Trophoblast cell (in vitro differentiated cells and primary cell): ENCODE measurements around the gene MDGA2.

Experiments used
- DNase-seq, 2 donors: peaks; one replicate each; pipeline ENCODE4 v3.0.0-alpha.2; 2016
- H2AFZ ChIP-seq: 2 replicates; pipeline ENCODE4 v1.6.1; 2013; ENCODE audit warnings: low read length, moderate library complexity, mild to moderate bottlenecking; ENCODE audit not compliant: insufficient read depth, poor library complexity
- H2AK5ac ChIP-seq: 2 replicates; pipeline ENCODE4 v1.6.1; 2013; ENCODE audit warnings: mild to moderate bottlenecking, low read length
- H2BK120ac ChIP-seq: 2 replicates; pipeline ENCODE4 v1.6.1; 2013; ENCODE audit warnings: low read length, mild to moderate bottlenecking, moderate library complexity; ENCODE audit not compliant: insufficient read depth, poor library complexity
- H2BK12ac ChIP-seq: 2 replicates; pipeline ENCODE4 v1.6.1; 2013; ENCODE audit warnings: mild to moderate bottlenecking, low read length, moderate library complexity
- H2BK5ac ChIP-seq: 2 replicates; pipeline ENCODE4 v1.6.1; 2013; ENCODE audit warnings: low read length, low read depth, moderate library complexity, mild to moderate bottlenecking; ENCODE audit not compliant: poor library complexity
- H3K14ac ChIP-seq: 2 replicates; pipeline ENCODE4 v1.6.1; 2013; ENCODE audit warnings: mild to moderate bottlenecking, low read length
- H3K18ac ChIP-seq: 2 replicates; pipeline ENCODE4 v1.6.1; 2013; ENCODE audit warnings: mild to moderate bottlenecking, low read length
- H3K23ac ChIP-seq: 2 replicates; pipeline ENCODE4 v1.6.1; 2013; ENCODE audit warnings: low read length
- H3K27ac ChIP-seq: 2 replicates; pipeline ENCODE4 v1.5.1; 2013; ENCODE audit warnings: low read depth, mild to moderate bottlenecking, inconsistent platforms, low read length, moderate library complexity
- H3K27me3 ChIP-seq: 2 replicates; pipeline ENCODE4 v1.6.1; 2013; ENCODE audit warnings: inconsistent platforms, mild to moderate bottlenecking, low read length, moderate library complexity; ENCODE audit not compliant: insufficient read depth
- H3K36me3 ChIP-seq, 2 experiments: 1 replicate in 1 of 2; 2 replicates in 1 of 2; pipeline ENCODE4 v1.6.1; 2013; ENCODE audit warnings: low read length in 2 of 2, mild to moderate bottlenecking in 2 of 2, moderate library complexity in 1 of 2; ENCODE audit not compliant: insufficient read depth in 2 of 2, control insufficient read depth in 1 of 2
- H3K4ac ChIP-seq: 2 replicates; pipeline ENCODE4 v1.6.1; 2013; ENCODE audit warnings: low read depth, mild to moderate bottlenecking, low read length, moderate library complexity
- H3K4me1 ChIP-seq, 2 experiments: 1 replicate in 1 of 2; 2 replicates in 1 of 2; pipeline ENCODE4 v1.6.1; 2013; ENCODE audit warnings: low read length in 2 of 2, mild to moderate bottlenecking in 2 of 2, moderate library complexity in 1 of 2; ENCODE audit not compliant: insufficient read depth in 2 of 2, control insufficient read depth in 1 of 2
- H3K4me2 ChIP-seq: 2 replicates; pipeline ENCODE4 v1.6.1; 2013; ENCODE audit warnings: inconsistent platforms, mild to moderate bottlenecking, low read length, moderate library complexity
- H3K4me3 ChIP-seq: 2 replicates; pipeline ENCODE4 v1.5.1; 2013; ENCODE audit warnings: mild to moderate bottlenecking, low read depth, low read length, inconsistent platforms
- H3K79me1 ChIP-seq: one replicate; pipeline ENCODE4 v1.6.1; 2013; ENCODE audit warnings: low read length
- H3K79me2 ChIP-seq: 2 replicates; pipeline ENCODE4 v1.6.1; 2013; ENCODE audit warnings: low read length, mild to moderate bottlenecking; ENCODE audit not compliant: control insufficient read depth, insufficient read depth, poor library complexity
- H3K9ac ChIP-seq: 2 replicates; pipeline ENCODE4 v1.6.1; 2013; ENCODE audit warnings: mild to moderate bottlenecking, low read length
- H3K9me3 ChIP-seq: 2 replicates; pipeline ENCODE4 v1.6.1; 2013; ENCODE audit warnings: low read depth, mild to moderate bottlenecking, control low read depth, inconsistent platforms, low read length; ENCODE audit not compliant: insufficient read depth
- H4K12ac ChIP-seq: 2 replicates; pipeline ENCODE4 v1.6.1; 2013; ENCODE audit warnings: low read depth, mild to moderate bottlenecking, low read length, moderate library complexity
- H4K8ac ChIP-seq: 2 replicates; pipeline ENCODE4 v1.6.1; 2013; ENCODE audit warnings: low read depth, mild to moderate bottlenecking, low read length, moderate library complexity
- H4K91ac ChIP-seq: one replicate; pipeline ENCODE4 v1.6.1; 2013; ENCODE audit warnings: low read depth, mild to moderate bottlenecking, low read length, moderate library complexity
- WGBS: extraction: QIAGEN DNeasy Blood & Tissue Kit; methylation state at CpG from one replicate; pipeline ENCODE4 v1.1.7; 2013; ENCODE audit warnings: missing lambda C conversion rate; ENCODE audit not compliant: insufficient read length, insufficient coverage; ENCODE audit errors: extremely low coverage; 5-methylcytosine and 5-hydroxymethylcytosine counted together

The MDGA2 gene

DNA sequence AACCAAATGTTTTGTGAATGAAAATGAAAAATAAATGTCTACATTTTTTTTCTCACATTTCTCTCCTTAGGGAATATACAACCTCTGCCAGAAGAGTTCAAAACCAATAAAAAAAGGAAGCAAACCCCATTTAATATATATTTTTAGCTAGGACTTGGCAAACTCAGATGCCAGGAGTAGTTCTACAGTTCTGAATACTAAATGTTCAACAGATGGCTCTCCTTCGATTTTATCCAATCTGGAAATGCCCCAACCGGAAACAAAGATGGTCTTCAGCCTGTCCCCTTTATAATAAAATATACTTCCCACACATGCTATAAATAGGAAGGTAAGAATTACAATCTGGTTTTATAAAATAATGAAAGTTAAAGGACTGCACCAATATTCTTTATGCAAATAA lies 330.4 kb downstream of the MDGA2 start:
- no peaks in the 10 kb centered on the region for H3K79me2 ChIP-seq
- H2AFZ ChIP-seq: no peak overlapping the region
- DNase-seq: no peak
- H3K27ac ChIP-seq: no peak overlapping the region
- no peak overlapping the region for H2BK12ac ChIP-seq
- WGBS: no CpG with 5 or more reads among the region's 2 CpGs
- no peak overlapping the region for H3K9ac ChIP-seq
- no peak overlapping the region for H2BK5ac ChIP-seq
- H3K79me1 ChIP-seq: no peaks in the 10 kb centered on the region
- H3K23ac ChIP-seq: no peak overlapping the region
- no peak overlapping the region for H3K4me3 ChIP-seq
- H3K9me3 ChIP-seq: no peaks in the 10 kb centered on the region
- H3K4me2 ChIP-seq: no peak overlapping the region
- H4K12ac ChIP-seq: no peak overlapping the region
- no peak overlapping the region for H4K91ac ChIP-seq
- H2BK120ac ChIP-seq: no peak overlapping the region
- H3K14ac ChIP-seq: no peak overlapping the region
- no peak overlapping the region for H4K8ac ChIP-seq
- no peaks in the 10 kb centered on the region for H3K4me1 ChIP-seq
- H3K18ac ChIP-seq: no peak overlapping the region
- H3K36me3 ChIP-seq: no peaks in the 10 kb centered on the region
- no peaks in the 10 kb centered on the region for H3K27me3 ChIP-seq
- H3K4ac ChIP-seq: no peak overlapping the region
- H2AK5ac ChIP-seq: no peak overlapping the region

GRCh38 chr14:47332939-47333338 lies 342.5 kb downstream of the MDGA2 start:
- no peak for DNase-seq
- Histone ChIP-seq H4K12ac (no peak overlapping the region), H2AFZ (no peak overlapping the region), H2BK120ac (no peak overlapping the region), H2AK5ac (no peak overlapping the region), H3K9ac (no peak overlapping the region), H3K14ac (no peak overlapping the region), H3K9me3 (no peaks in the 10 kb centered on the region), H3K4me1 (no peaks in the 10 kb centered on the region), H3K27ac (no peak overlapping the region), H3K36me3 (no peaks in the 10 kb centered on the region), H2BK12ac (no peak overlapping the region), H3K27me3 (no peaks in the 10 kb centered on the region), H2BK5ac (no peak overlapping the region), H4K8ac (no peak overlapping the region), H3K4ac (no peak overlapping the region), H3K79me1 (no peaks in the 10 kb centered on the region), H3K4me3 (no peak overlapping the region), H4K91ac (no peak overlapping the region), H3K23ac (no peak overlapping the region), H3K18ac (no peak overlapping the region), H3K79me2 (no peaks in the 10 kb centered on the region), H3K4me2 (no peak overlapping the region)
- no CpG with 5 or more reads among the region's 3 CpGs for WGBS

DNA sequence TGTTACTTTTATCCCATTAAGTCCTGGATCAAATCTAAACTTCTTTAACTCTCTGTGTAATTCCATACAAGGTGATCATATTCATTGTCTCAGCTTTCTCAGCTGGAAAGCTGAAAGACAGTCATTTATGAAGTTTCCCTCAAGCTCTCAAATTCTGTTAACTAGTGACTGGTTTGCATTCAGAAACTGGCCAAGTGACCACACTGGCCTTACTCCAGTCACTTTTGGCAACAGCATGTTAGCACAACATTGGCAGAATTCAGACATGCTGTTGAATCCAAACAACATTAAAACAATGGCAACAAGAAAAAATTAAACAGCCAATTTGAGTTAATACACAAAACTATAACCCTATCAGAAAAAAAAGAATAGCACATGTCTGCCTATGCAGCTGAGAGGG lies 343.3 kb downstream of the MDGA2 start:
- H3K4me2 ChIP-seq: no peak overlapping the region
- H2BK5ac ChIP-seq: no peak overlapping the region
- no peak overlapping the region for H3K23ac ChIP-seq
- H4K12ac ChIP-seq: no peak overlapping the region
- H4K8ac ChIP-seq: no peak overlapping the region
- H3K4me3 ChIP-seq: no peak overlapping the region
- no peaks in the 10 kb centered on the region for H3K36me3 ChIP-seq
- no peak overlapping the region for H2AFZ ChIP-seq
- H3K27me3 ChIP-seq: no peaks in the 10 kb centered on the region
- no peaks in the 10 kb centered on the region for H3K79me2 ChIP-seq
- no peaks in the 10 kb centered on the region for H3K9me3 ChIP-seq
- no peak overlapping the region for H3K14ac ChIP-seq
- no peak for DNase-seq
- H4K91ac ChIP-seq: no peak overlapping the region
- H3K4me1 ChIP-seq: no peaks in the 10 kb centered on the region
- no peak overlapping the region for H2BK12ac ChIP-seq
- no peak overlapping the region for H2AK5ac ChIP-seq
- no peak overlapping the region for H3K27ac ChIP-seq
- H3K18ac ChIP-seq: no peak overlapping the region
- H3K4ac ChIP-seq: no peak overlapping the region
- no peak overlapping the region for H3K9ac ChIP-seq
- H2BK120ac ChIP-seq: no peak overlapping the region
- H3K79me1 ChIP-seq: no peaks in the 10 kb centered on the region

DNA sequence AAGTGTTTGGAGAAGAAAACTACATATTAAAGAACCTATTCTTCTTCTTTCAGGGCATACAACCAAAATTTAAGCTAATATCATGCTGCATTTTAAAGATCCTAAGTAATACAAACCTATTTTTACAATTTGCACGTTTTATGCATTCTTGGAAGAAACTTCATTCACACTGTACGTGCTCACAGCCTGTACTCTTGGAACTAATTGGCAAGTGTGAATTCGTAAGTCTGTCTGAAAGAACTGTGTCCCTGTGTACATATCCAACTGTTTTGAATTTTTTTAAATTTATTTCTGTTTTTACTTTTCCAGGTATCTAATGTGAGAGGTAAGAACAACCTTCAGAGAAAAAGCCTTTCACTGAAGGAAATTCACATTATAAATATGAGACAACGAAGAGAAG lies 347.0 kb downstream of the MDGA2 start:
- H3K4me1 ChIP-seq: no peaks in the 10 kb centered on the region
- no peak overlapping the region for H3K23ac ChIP-seq
- H3K4me2 ChIP-seq: no peak overlapping the region
- H3K79me1 ChIP-seq: no peaks in the 10 kb centered on the region
- no peak overlapping the region for H2AK5ac ChIP-seq
- H3K4me3 ChIP-seq: no peak overlapping the region
- no peaks in the 10 kb centered on the region for H3K27me3 ChIP-seq
- H2BK5ac ChIP-seq: no peak overlapping the region
- no peaks in the 10 kb centered on the region for H3K9me3 ChIP-seq
- H4K8ac ChIP-seq: no peak overlapping the region
- no peak overlapping the region for H4K91ac ChIP-seq
- no peak overlapping the region for H2BK120ac ChIP-seq
- H3K36me3 ChIP-seq: no peaks in the 10 kb centered on the region
- no peak overlapping the region for H4K12ac ChIP-seq
- WGBS: no CpG with 5 or more reads among the region's 4 CpGs
- H3K27ac ChIP-seq: no peak overlapping the region
- no peak overlapping the region for H3K9ac ChIP-seq
- no peak for DNase-seq
- H3K79me2 ChIP-seq: no peaks in the 10 kb centered on the region
- H3K14ac ChIP-seq: no peak overlapping the region
- no peak overlapping the region for H3K18ac ChIP-seq
- no peak overlapping the region for H2AFZ ChIP-seq
- H2BK12ac ChIP-seq: no peak overlapping the region
- H3K4ac ChIP-seq: no peak overlapping the region

DNA sequence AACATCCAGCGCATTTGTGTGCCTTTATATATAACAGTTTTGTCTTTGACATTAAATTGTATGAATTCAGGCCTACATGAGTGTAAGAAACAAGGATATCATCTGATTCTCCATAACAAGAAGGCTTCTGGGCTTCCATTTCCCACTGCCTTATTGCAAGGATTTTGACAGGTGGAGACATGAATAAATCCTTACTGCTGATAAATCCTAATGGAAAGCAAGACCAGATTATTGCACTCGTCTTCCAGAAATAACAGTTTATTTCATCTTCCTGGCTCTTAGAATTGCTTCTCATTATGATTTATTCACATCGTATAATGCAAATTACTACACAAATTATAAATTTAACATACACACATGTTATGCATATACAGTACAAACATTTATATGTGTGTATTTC lies 348.1 kb downstream of the MDGA2 start:
- H4K91ac ChIP-seq: no peak overlapping the region
- H4K12ac ChIP-seq: no peak overlapping the region
- H3K14ac ChIP-seq: no peak overlapping the region
- no peak overlapping the region for H2AK5ac ChIP-seq
- H3K23ac ChIP-seq: no peak overlapping the region
- no peaks in the 10 kb centered on the region for H3K79me1 ChIP-seq
- H3K9me3 ChIP-seq: no peaks in the 10 kb centered on the region
- no peaks in the 10 kb centered on the region for H3K36me3 ChIP-seq
- no peak overlapping the region for H3K4me2 ChIP-seq
- H3K79me2 ChIP-seq: no peaks in the 10 kb centered on the region
- 100% methylated on average over 1 of the region's 3 CpGs for WGBS
- no peak overlapping the region for H3K27ac ChIP-seq
- no peak overlapping the region for H3K9ac ChIP-seq
- no peak overlapping the region for H4K8ac ChIP-seq
- H3K4ac ChIP-seq: no peak overlapping the region
- no peak overlapping the region for H3K4me3 ChIP-seq
- no peak overlapping the region for H3K18ac ChIP-seq
- no peak overlapping the region for H2BK12ac ChIP-seq
- no peaks in the 10 kb centered on the region for H3K4me1 ChIP-seq
- H2BK5ac ChIP-seq: no peak overlapping the region
- H3K27me3 ChIP-seq: no peaks in the 10 kb centered on the region
- H2AFZ ChIP-seq: no peak overlapping the region
- H2BK120ac ChIP-seq: no peak overlapping the region
- no peak for DNase-seq
